Uterus (tissue), 4 donors: Measurements from ENCODE around the gene CIB4. TPM values are rescaled to one million over a fixed set of nuclear protein-coding genes. Genes with fewer than 3 reads are reported as not detected.

Source experiments
- DNase-seq, 2 donors: peaks; one replicate each; pipeline ENCODE4 v3.0.0-alpha.2; 2019 to 2020
- H3K27ac ChIP-seq, 2 donors: fragments of 200-600 bp; sonication (generic); 1 replicate in 1 of 2; 2 replicates in 1 of 2; pipeline ENCODE4 v1.5.1; 2016 to 2018
- H3K27me3 ChIP-seq, 2 donors: fragments of 200-600 bp; sonication (generic); one replicate each; pipeline ENCODE4 v1.5.1; 2018 to 2019; ENCODE audit warnings: control low read depth in 1 of 2
- H3K36me3 ChIP-seq, 2 donors: fragments of 200-600 bp; sonication (generic); one replicate each; pipeline ENCODE4 v1.5.1; 2019; ENCODE audit warnings: control low read depth in 1 of 2
- H3K4me1 ChIP-seq, 2 donors: fragments of 200-600 bp; sonication (generic); one replicate each; pipeline ENCODE4 v1.5.1; 2018 to 2019; ENCODE audit warnings: control low read depth in 1 of 2
- H3K4me3 ChIP-seq, 2 donors: fragments of 200-600 bp; sonication (generic); 1 replicate in 1 of 2; 2 replicates in 1 of 2; pipeline ENCODE4 v1.5.1; 2018 to 2019; ENCODE audit warnings: mild to moderate bottlenecking in 1 of 2
- H3K9me3 ChIP-seq, 2 donors: fragments of 200-600 bp; sonication (generic); one replicate each; pipeline ENCODE4 v1.5.1; 2019; ENCODE audit warnings: control low read depth in 1 of 2
- CTCF ChIP-seq, 4 experiments: fragments of 200-600 bp in 2 of 4; fragments of 450-650 bp in 2 of 4; sonication (generic) in 2 of 4; IDR thresholded peaks; one replicate each; pipeline ENCODE4 v1.5.1; 2016 to 2019; ENCODE audit warnings: antibody characterized with exemption in 4 of 4, mild to moderate bottlenecking in 2 of 4, moderate library complexity in 1 of 4
- POLR2A ChIP-seq, 2 donors: fragments of 450-650 bp; IDR thresholded peaks; one replicate each; pipeline ENCODE4 v1.6.1; 2016; ENCODE audit warnings: antibody characterized with exemption in 2 of 2, mild to moderate bottlenecking in 1 of 2, moderate library complexity in 1 of 2
- intact Hi-C: fragments of 100-400 bp; cut with DNase I; formaldehyde crosslinking; loops from one replicate; pipeline ENCODE4 v1.15.1; 2023; ENCODE audit warnings: low total_unique reads
- total RNA-seq, 4 donors: library from RNA; depleted of rRNA in 3 of 4; stranded (reverse); fragments of >200 nt in 3 of 4; gene quantifications; one replicate each; pipeline versions ENCODE4 v1.1.0 to v1.2.4, GENCODE V29; 2014 to 2023
- donor health status: DM: yes; HTN: yes; CAD: no.

The CIB4 gene
- total RNA-seq, 4 donors from 2014 or later: 0.61 TPM; not detected in 3

- Histone ChIP-seq H3K36me3 (no peaks in the 10 kb centered on the region), H3K9me3 (no peaks in the 10 kb centered on the region), H3K27ac (no peak overlapping the region), H3K27me3 (no peaks in the 10 kb centered on the region), H3K4me3 (no peak overlapping the region), H3K4me1 (no peaks in the 10 kb centered on the region)
- DNase-seq: no peak
- TF ChIP-seq POLR2A (IDR thresholded peaks at IDR 0.05): no peak
- TF ChIP-seq CTCF (IDR thresholded peaks at IDR 0.05): no peak
- intact Hi-C loops: no loop called here
Measured at GRCh38 chr2:26574900-26575560, 66.1 kb downstream of the CIB4 start.

GRCh38 chr2:26574066-26574899 is 66.9 kb downstream of the CIB4 start:
- TF ChIP-seq POLR2A (IDR thresholded peaks at IDR 0.05): no peak
- TF ChIP-seq CTCF (IDR thresholded peaks at IDR 0.05): no peak
- Histone ChIP-seq H3K4me3 (no peak overlapping the region), H3K27me3 (no peaks in the 10 kb centered on the region), H3K4me1 (no peaks in the 10 kb centered on the region), H3K9me3 (no peaks in the 10 kb centered on the region), H3K36me3 (no peaks in the 10 kb centered on the region), H3K27ac (no peak overlapping the region)
- DNase-seq: no peak
- intact Hi-C loops: no loop called here

GRCh38 chr2:26573241-26573925 is 67.8 kb downstream of the CIB4 start:
- Histone ChIP-seq H3K36me3 (no peaks in the 10 kb centered on the region), H3K4me3 (no peak overlapping the region), H3K4me1 (no peaks in the 10 kb centered on the region), H3K27me3 (no peaks in the 10 kb centered on the region), H3K9me3 (no peaks in the 10 kb centered on the region), H3K27ac (no peak overlapping the region)
- intact Hi-C loops: no loop called here
- DNase-seq: no peak
- TF ChIP-seq POLR2A (IDR thresholded peaks at IDR 0.05) (no peak), CTCF (IDR thresholded peaks at IDR 0.05) (no peak)

GRCh38 chr2:26572591-26572990 is 68.6 kb downstream of the CIB4 start:
- Histone ChIP-seq H3K36me3 (no peaks in the 10 kb centered on the region), H3K27ac (no peak overlapping the region), H3K4me1 (no peaks in the 10 kb centered on the region), H3K4me3 (no peak overlapping the region), H3K27me3 (no peaks in the 10 kb centered on the region), H3K9me3 (no peaks in the 10 kb centered on the region)
- DNase-seq: no peak
- no peak for TF ChIP-seq POLR2A (IDR thresholded peaks at IDR 0.05)
- no peak for TF ChIP-seq CTCF (IDR thresholded peaks at IDR 0.05)
- intact Hi-C loops: no loop called here

GRCh38 chr2:26571316-26571715 is 69.8 kb downstream of the CIB4 start:
- Histone ChIP-seq H3K36me3 (no peaks in the 10 kb centered on the region), H3K4me3 (no peak overlapping the region), H3K27ac (no peak overlapping the region), H3K4me1 (no peaks in the 10 kb centered on the region), H3K27me3 (peaks cover 0 to 1% of the 10 kb centered on the region in 2 donors), H3K9me3 (no peaks in the 10 kb centered on the region)
- no peak for DNase-seq
- no peak for TF ChIP-seq POLR2A (IDR thresholded peaks at IDR 0.05)
- TF ChIP-seq CTCF (IDR thresholded peaks at IDR 0.05): no peak
- intact Hi-C loops: no loop called here
